Measurements from ENCODE around the gene RHO. TPM values are rescaled to one million over a fixed set of nuclear protein-coding genes. Genes with fewer than 3 reads are reported as not detected.

RHO gene
- total RNA-seq, 1 experiment from 2014 or later: not detected

DNA sequence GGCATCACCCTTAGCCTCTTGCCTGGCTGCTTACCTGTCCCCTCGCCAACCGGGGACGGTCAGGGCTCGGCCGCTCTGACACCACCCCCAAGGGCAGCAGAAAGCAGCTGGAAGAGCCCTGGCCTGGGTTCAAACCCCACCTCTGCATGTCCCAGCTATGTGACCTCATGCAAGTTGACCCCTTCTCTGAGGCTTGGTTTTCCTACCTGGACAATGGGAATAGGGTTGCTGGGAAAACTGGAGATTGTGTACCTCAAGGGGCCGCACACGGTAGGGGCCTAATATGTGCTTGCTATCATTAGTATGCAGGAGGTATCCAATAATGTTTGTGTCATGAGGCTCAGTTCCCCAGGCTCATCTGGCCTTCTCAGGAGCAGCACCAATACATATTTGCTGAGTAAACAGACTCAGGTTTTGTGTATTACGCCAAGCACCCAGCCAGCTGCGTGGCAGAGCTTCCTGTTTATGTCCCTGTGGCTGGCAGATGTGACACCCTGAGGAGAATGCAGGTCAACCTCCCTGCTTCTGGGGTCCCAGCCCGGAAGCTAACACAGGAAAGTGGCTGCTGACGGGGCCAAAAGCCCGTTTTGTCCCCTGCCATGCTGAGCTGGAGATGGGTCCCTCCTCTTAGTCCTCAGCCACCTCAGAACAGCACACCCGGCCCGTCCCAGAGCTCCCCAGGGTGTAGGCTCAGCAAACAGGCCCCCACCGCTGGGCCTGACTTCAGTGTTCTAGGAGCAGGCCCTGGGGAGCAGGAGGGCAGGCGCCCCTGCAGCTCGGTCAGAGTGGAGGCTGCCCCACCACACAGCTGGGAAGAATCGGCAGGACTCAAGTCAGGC, 48.3 kb downstream of the RHO start:
- H3K4me3 Mint-ChIP-seq: no peak overlapping the region
- no peak overlapping the region for H3K4me2 ChIP-seq (ENCODE audit: insufficient read depth, insufficient read length, low read length)

More for the DNA sequence above, 48.3 kb downstream of the RHO start:
- Histone ChIP-seq H2BK20ac (ENCODE audit: low read depth, low read length, poor library complexity, severe bottlenecking) (no peak overlapping the region), H3T11ph (ENCODE audit: low read length) (no peak overlapping the region), H3K9ac (ENCODE audit: extremely low read depth, insufficient read length, low read length) (no peak overlapping the region), H4K91ac (ENCODE audit: insufficient read length, low read depth, low read length) (no peak overlapping the region), H3K79me2 (ENCODE audit: insufficient read depth, low read length) (no peaks in the 10 kb centered on the region), H4K8ac (replicated peaks; ENCODE audit: insufficient read length, low read depth, low read length) (no peak overlapping the region), H3K18ac (ENCODE audit: insufficient read length, low read depth, low read length) (no peak overlapping the region), H2BK5ac (ENCODE audit: insufficient read length, low read length) (no peak overlapping the region), H3K23ac (ENCODE audit: insufficient read length, low read depth, low read length) (no peak overlapping the region), H3K9me3 (ENCODE audit: control insufficient read depth, low read depth, low read length) (no peaks in the 10 kb centered on the region), H3K14ac (ENCODE audit: insufficient read depth, low read length) (no peak overlapping the region), H2AFZ (ENCODE audit: low read length) (no peak overlapping the region), H2BK15ac (ENCODE audit: low read depth, low read length) (no peak overlapping the region), H4K5ac (ENCODE audit: insufficient read length, low read depth, low read length) (no peak overlapping the region), H3K23me2 (ENCODE audit: insufficient read length, low read depth, low read length, poor library complexity, severe bottlenecking) (no peaks in the 10 kb centered on the region), H3K27ac (ENCODE audit: insufficient read length, low read depth, low read length) (no peak overlapping the region), H3K27me3 (ENCODE audit: insufficient read depth, low read length) (no peaks in the 10 kb centered on the region), H4K20me1 (ENCODE audit: control insufficient read depth, insufficient read depth, insufficient read length) (no peaks in the 10 kb centered on the region), H2BK12ac (ENCODE audit: insufficient read length, low read depth, low read length) (no peak overlapping the region), H2BK120ac (ENCODE audit: low read depth, low read length, poor library complexity, severe bottlenecking) (no peak overlapping the region), H3K79me1 (ENCODE audit: insufficient read depth, low read depth, low read length, poor library complexity, severe bottlenecking) (no peaks in the 10 kb centered on the region), H3K56ac (ENCODE audit: insufficient read length, low read depth, low read length) (no peak overlapping the region), H3K4ac (ENCODE audit: low read depth, low read length) (no peak overlapping the region), H3K4me1 (ENCODE audit: insufficient read depth, low read length) (no peaks in the 10 kb centered on the region), H2AK5ac (ENCODE audit: insufficient read length, low read length) (no peak overlapping the region)
- WGBS (ENCODE audit: extremely low coverage, insufficient read length, low lambda C conversion rate): no CpG with 5 or more reads among the region's 18 CpGs
- TF ChIP-seq CTCF (conservative IDR thresholded peaks at IDR 0.05): no peak
- H3K36me3 Mint-ChIP-seq (ENCODE audit: insufficient read depth in 1 of 3, low read depth in 3 of 3): peaks cover 0 to 4% (median 2%) of the 10 kb centered on the region in 3 experiments; a peak in 1 of 7 replicates
- no peaks in the 10 kb centered on the region for H3K9me3 Mint-ChIP-seq
- H3K4me1 Mint-ChIP-seq: peaks cover 17 to 20% of the 10 kb centered on the region in 2 experiments
- H3K27me3 Mint-ChIP-seq (ENCODE audit: low read depth): no peaks in the 10 kb centered on the region
- H3K27ac Mint-ChIP-seq: no peak overlapping the region; a peak in 1 of 7 replicates
- no peak for DNase-seq
